Endodermal cell (in vitro differentiated cells): Measurements from ENCODE around the gene GOLGA6A. TPM values are rescaled to one million over a fixed set of nuclear protein-coding genes. Genes with fewer than 3 reads are reported as not detected.

Experiments
- DNase-seq: peaks from one replicate; pipeline ENCODE4 v3.0.0-alpha.2; 2017
- H3K27ac ChIP-seq: 2 replicates; pipeline ENCODE4 v1.5.1; 2013; ENCODE audit warnings: mild to moderate bottlenecking, low read depth, low read length, moderate library complexity
- H3K27me3 ChIP-seq: 2 replicates; pipeline ENCODE4 v1.6.1; 2013; ENCODE audit warnings: mild to moderate bottlenecking, low read length, moderate library complexity; ENCODE audit not compliant: insufficient read depth, control insufficient read depth, poor library complexity, severe bottlenecking
- H3K36me3 ChIP-seq: 2 replicates; pipeline ENCODE4 v1.7.0; 2013; ENCODE audit warnings: mild to moderate bottlenecking, low read length, moderate library complexity; ENCODE audit not compliant: control insufficient read depth, insufficient read depth
- H3K4me1 ChIP-seq: one replicate; pipeline ENCODE4 v1.7.0; 2013; ENCODE audit warnings: low read length; ENCODE audit not compliant: control insufficient read depth, insufficient read depth
- H3K4me3 ChIP-seq: 2 replicates; pipeline ENCODE4 v1.5.1; 2013; ENCODE audit warnings: mild to moderate bottlenecking, low read length, moderate library complexity
- H3K9ac ChIP-seq: 2 replicates; pipeline ENCODE4 v1.6.1; 2013; ENCODE audit warnings: mild to moderate bottlenecking, low read length, moderate library complexity; ENCODE audit not compliant: poor library complexity, severe bottlenecking; ENCODE audit errors: extremely low read depth
- H3K9me3 ChIP-seq: 2 replicates; pipeline ENCODE4 v1.6.1; 2013; ENCODE audit warnings: mild to moderate bottlenecking, low read length, moderate library complexity; ENCODE audit not compliant: control insufficient read depth
- H3K27ac Mint-ChIP-seq: 2 replicates; pipeline ENCODE4 v1.8.0; 2020; ENCODE audit warnings: mixed read lengths
- H3K27me3 Mint-ChIP-seq: 2 replicates; pipeline ENCODE4 v1.8.0; 2021; ENCODE audit warnings: mild to moderate bottlenecking, mixed read lengths; ENCODE audit not compliant: insufficient read depth
- H3K36me3 Mint-ChIP-seq: 2 replicates; pipeline ENCODE4 v1.8.0; 2020; ENCODE audit warnings: low read depth, mixed read lengths
- H3K4me1 Mint-ChIP-seq: 2 replicates; pipeline ENCODE4 v1.8.0; 2020; ENCODE audit warnings: mixed read lengths
- H3K4me3 Mint-ChIP-seq: 2 replicates; pipeline ENCODE4 v1.8.0; 2020; ENCODE audit warnings: mild to moderate bottlenecking, moderate library complexity, mixed read lengths
- H3K9me3 Mint-ChIP-seq: 2 replicates; pipeline ENCODE4 v1.8.0; 2020; ENCODE audit warnings: mild to moderate bottlenecking, mixed read lengths
- CTCF ChIP-seq: fragments of 200-600 bp; sonication (generic); conservative IDR thresholded peaks from 2 replicates; pipeline ENCODE4 v1.5.0; 2021; ENCODE audit warnings: antibody characterized with exemption, mild to moderate bottlenecking
- WGBS, 2 experiments: methylation state at CpG; one replicate each; pipeline versions ENCODE4 v1.1.5 to v1.1.7; 2013; ENCODE audit warnings: missing lambda C conversion rate in 2 of 2, mixed read lengths in 1 of 2; ENCODE audit not compliant: insufficient coverage in 1 of 2, insufficient read length in 1 of 2; 5-methylcytosine and 5-hydroxymethylcytosine counted together
- total RNA-seq, 2 donors: library from RNA; stranded (reverse); fragmentation: NEBNext Ultra II Directional in 1 of 2; extraction: Animal tissue kit (Norgen Biotek cat#: 25700) in 1 of 2; gene quantifications; 2 replicates in 1 of 2; 3 replicates in 1 of 2; pipeline ENCODE4 v1.2.1, GENCODE V29; 2021

Gene GOLGA6A
- total RNA-seq, 2 donors from 2014 or later: 0.75 to 0.86 TPM

- Mint-ChIP-seq H3K9me3 (no peaks in the 10 kb centered on the region), H3K27me3 (no peaks in the 10 kb centered on the region), H3K36me3 (peaks cover 10% of the 10 kb centered on the region), H3K4me1 (peaks cover 6% of the 10 kb centered on the region), H3K27ac (no peak overlapping the region), H3K4me3 (no peak overlapping the region)
- Histone ChIP-seq H3K27me3 (no peaks in the 10 kb centered on the region), H3K27ac (peak overlapping the region; percentile 10), H3K9me3 (no peaks in the 10 kb centered on the region), H3K4me3 (no peak overlapping the region), H3K36me3 (peaks cover 9% of the 10 kb centered on the region), H3K9ac (no peak overlapping the region), H3K4me1 (no peaks in the 10 kb centered on the region)
- 68 to 76% methylated on average over 16 to 21 of the region's 21 CpGs for WGBS, 2 experiments
- peak; percentile 81 for TF ChIP-seq CTCF
- DNase-seq: peak; percentile 95
Observed at GRCh38 chr15:74036271-74037170, 45.8 kb downstream of the GOLGA6A start.

GRCh38 chr15:74035121-74036017 is 47.0 kb downstream of the GOLGA6A start:
- Histone ChIP-seq H3K27ac (no peak overlapping the region), H3K9me3 (no peaks in the 10 kb centered on the region), H3K9ac (no peak overlapping the region), H3K36me3 (peaks cover 12% of the 10 kb centered on the region), H3K27me3 (no peaks in the 10 kb centered on the region), H3K4me3 (no peak overlapping the region), H3K4me1 (no peaks in the 10 kb centered on the region)
- WGBS, 2 experiments: 92% methylated on average over 20 to 28 of the region's 28 CpGs
- Mint-ChIP-seq H3K9me3 (no peaks in the 10 kb centered on the region), H3K36me3 (peaks cover 10% of the 10 kb centered on the region), H3K27me3 (no peaks in the 10 kb centered on the region), H3K4me1 (peaks cover 6% of the 10 kb centered on the region), H3K27ac (no peak overlapping the region), H3K4me3 (no peak overlapping the region)
- DNase-seq: peak; percentile 30
- TF ChIP-seq CTCF: no peak

- WGBS, 2 experiments: 89 to 91% methylated on average over 10 of the region's 10 CpGs
- H3K9me3 Mint-ChIP-seq: no peaks in the 10 kb centered on the region
- peaks cover 6% of the 10 kb centered on the region for H3K4me1 Mint-ChIP-seq
- Histone ChIP-seq H3K9me3 (no peaks in the 10 kb centered on the region), H3K4me1 (no peaks in the 10 kb centered on the region), H3K27me3 (no peaks in the 10 kb centered on the region), H3K27ac (no peak overlapping the region), H3K36me3 (peaks cover 16% of the 10 kb centered on the region), H3K4me3 (no peak overlapping the region), H3K9ac (no peak overlapping the region)
- peaks cover 10% of the 10 kb centered on the region for H3K36me3 Mint-ChIP-seq
- no peak for DNase-seq
- H3K27ac Mint-ChIP-seq: no peak overlapping the region
- H3K27me3 Mint-ChIP-seq: no peaks in the 10 kb centered on the region
- no peak overlapping the region for H3K4me3 Mint-ChIP-seq
- no peak for TF ChIP-seq CTCF
Observed at GRCh38 chr15:74034206-74034755, 48.1 kb downstream of the GOLGA6A start.
